Endometrial microvascular endothelial cells (primary cell): ENCODE data around the gene OVOL2. TPM values are rescaled to one million over a fixed set of nuclear protein-coding genes. Genes with fewer than 3 reads are reported as not detected.

Experiments
- in situ Hi-C: cut with HindIII; loops from 2 replicates; pipeline ENCODE4 v1.10.0; 2017; ENCODE audit warnings: low sequenced_read_pairs, low pct_unique_long_range_greater_than_20kb; ENCODE audit errors: inconsistent ontology term
- total RNA-seq: library from RNA; depleted of rRNA; stranded (reverse); fragments of >200 nt; gene quantifications from one replicate; pipeline ENCODE4 v1.2.3, GENCODE V29; 2015; ENCODE audit errors: inconsistent ontology term

OVOL2 gene
- total RNA-seq, 1 donor from 2014 or later = not detected

GRCh38 chr20:17998446-17998845 lies 59.3 kb downstream of the OVOL2 start:
- in situ Hi-C loops = no loop called here

DNA sequence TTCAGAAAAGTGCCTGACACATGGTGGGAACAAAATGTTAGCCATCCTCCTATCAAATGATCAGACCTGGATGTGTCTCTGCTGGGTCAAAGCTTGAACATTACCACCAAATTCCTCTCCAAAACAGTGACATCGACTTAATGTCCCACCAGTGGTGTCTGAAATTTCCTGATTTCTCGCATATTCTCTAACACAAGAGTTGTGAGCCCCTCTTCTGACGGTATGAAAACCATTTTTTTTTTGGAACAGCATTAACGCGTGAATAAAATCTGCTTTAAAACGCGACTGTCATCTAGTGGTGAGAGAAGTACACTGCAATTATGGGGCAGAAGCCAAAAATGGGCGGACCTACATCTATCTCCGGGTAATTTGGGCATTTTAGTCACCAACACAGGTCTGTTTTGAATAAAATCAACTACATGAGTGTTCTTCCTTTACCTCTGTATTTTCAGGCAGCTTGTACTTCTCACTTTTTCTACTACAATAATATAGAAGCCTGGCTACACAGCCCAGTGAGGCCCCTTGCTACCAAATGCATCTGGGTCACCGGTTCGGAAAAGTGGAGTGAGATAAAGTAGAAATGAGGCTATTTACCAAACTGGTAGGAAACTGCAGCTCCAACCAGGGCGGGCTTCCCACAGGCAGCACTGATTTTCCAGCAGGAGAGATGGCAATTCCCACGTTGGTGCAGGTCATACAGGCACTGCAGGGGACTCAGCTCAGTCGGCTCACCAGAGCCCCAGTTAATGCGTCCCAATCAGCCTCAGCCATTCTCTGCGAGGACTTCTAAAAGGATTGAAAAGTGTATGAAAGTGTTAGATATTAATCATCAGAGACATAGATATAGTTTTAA lies 61.5 kb downstream of the OVOL2 start:
- in situ Hi-C loops = no loop called here

DNA sequence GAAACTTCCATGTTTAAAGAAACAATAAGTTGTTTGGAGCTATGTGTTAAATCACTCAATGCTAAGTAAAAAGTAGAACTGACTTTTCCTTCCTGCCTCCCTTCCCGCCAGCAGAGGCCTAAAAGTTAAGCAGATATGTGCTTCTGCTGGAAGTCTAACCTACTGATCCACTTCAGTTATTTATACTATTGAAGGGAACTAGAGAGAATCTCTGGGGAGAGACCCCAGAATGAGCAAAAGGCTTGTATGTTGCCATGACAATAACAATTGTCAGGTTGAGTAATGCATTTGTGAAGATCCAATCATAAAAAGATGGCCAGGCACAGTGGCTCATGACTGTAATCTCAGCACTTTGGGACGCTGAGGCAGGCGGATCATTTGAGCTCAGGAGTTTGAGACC lies 64.2 kb downstream of the OVOL2 start:
- in situ Hi-C loops = no loop called here

- in situ Hi-C loops = no loop called here
Measured at GRCh38 chr20:17992847-17993513, 64.7 kb downstream of the OVOL2 start.

- in situ Hi-C loops = no loop called here
Measured at GRCh38 chr20:17992224-17992637, 65.5 kb downstream of the OVOL2 start.

DNA sequence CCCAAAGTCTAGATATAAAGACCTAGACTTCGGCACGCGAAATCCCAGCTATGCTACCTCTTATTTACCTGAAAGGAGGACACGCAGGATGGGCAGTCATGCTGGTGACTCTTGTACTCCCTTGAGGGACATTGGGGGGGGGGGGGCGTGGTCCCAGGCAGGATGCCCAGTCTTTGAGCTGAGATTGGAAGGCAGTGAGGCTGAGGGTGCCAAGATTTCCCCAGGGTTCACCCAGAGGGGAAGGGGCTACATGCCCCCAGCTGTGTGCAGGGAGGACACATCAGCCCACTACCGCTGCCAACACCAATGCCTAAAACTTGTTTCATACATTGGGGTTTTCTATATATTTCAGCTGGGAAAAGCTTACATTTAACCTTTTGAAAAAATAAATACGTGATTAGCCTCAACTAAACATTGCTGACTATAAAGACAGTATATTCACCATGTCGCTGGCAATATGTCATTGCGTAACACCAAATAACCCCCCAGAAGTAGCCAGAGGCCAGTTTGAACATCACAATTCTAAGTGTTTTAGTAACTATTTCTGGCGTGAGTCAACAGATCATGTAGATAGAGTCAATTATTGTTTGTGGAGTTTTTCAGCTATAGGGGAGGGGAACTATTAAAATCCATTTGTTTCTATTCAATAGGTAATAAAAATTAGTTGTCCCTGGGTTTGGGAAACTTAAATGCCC lies 67.3 kb downstream of the OVOL2 start:
- in situ Hi-C loops = no loop called here

DNA sequence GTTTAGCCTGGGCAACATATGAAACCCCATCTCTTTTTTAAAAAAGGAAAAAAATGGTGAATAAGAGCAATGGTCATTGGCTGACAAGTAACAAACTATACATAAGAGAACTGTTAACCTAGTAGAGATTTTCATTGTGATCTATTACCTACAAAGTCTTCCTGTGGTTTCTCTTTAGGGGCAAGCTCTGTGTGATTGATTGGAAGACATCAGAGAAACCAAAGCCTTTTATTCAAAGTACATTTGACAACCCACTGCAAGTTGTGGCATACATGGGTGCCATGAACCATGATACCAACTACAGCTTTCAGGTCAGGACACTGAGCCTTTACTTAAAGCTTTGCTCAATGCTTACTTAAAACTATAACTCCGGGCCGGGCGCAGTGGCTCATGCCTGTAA lies 69.7 kb downstream of the OVOL2 start:
- in situ Hi-C loops = no loop called here

- in situ Hi-C loops = no loop called here
Measured at GRCh38 chr20:17985388-17986018, 72.2 kb downstream of the OVOL2 start.

GRCh38 chr20:17976305-17976704 lies 81.4 kb downstream of the OVOL2 start:
- in situ Hi-C loops = no loop called here

Other genes starting within 250 kb of the OVOL2 start
- 84.6 TPM for gene SNX5, start 89.1 kb downstream of the OVOL2 start, total RNA-seq
- gene MGME1, start 88.9 kb downstream of the OVOL2 start, total RNA-seq = 16.4 TPM
- gene KAT14, start 79.9 kb upstream of the OVOL2 start, total RNA-seq = 9.8 TPM
- gene PET117, start 79.9 kb upstream of the OVOL2 start, total RNA-seq = 5.3 TPM
- 7.7 TPM for gene ZNF133, start 230.6 kb upstream of the OVOL2 start, total RNA-seq